HG03378 (cell line): Measurements from ENCODE around the gene PRSS58.

ENCODE experiments used
- ATAC-seq: cut with Tn5 transposase; IDR thresholded peaks from one replicate; pipeline ENCODE4 v1.9.1; 2021; ENCODE audit warnings: mild to moderate bottlenecking, moderate library complexity; ENCODE audit not compliant: unreplicated experiment

The PRSS58 gene

GRCh38 chr7:142228537-142229104 lies 29.2 kb downstream of the PRSS58 start:
- ATAC-seq = no peak
